Dedifferentiated amniotic fluid mesenchymal stem cell (primary cell): ENCODE results near the gene AVPR2.
A peak's percentile ranks its signal among the peaks of the same experiment; 100 is the strongest.

Experiments used
- DNase-seq: peaks from one replicate; pipeline ENCODE4 v3.0.0-alpha.2; 2016; ENCODE audit errors: extremely low spot score

Gene AVPR2

DNA sequence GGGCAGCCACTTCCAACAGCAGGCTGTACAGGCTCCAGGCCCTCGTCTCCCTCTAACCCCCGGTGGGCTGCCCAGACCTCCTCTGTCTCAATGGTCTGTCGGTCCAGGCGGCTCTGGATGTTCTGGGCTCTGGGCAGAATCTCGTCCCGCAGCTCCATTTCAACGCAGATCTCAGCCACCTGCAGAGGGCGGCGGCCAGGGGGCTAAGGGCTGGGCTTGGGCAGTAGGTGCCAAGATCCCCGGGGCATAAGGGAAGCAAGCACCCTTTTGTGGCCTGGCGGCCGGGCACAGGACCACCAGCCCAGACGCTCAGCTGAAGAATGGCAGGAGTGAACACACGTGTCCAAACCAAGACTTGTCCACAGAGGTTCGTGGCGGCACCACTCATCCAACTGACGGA lies 9.2 kb downstream of the AVPR2 start:
- DNase-seq = no peak

DNA sequence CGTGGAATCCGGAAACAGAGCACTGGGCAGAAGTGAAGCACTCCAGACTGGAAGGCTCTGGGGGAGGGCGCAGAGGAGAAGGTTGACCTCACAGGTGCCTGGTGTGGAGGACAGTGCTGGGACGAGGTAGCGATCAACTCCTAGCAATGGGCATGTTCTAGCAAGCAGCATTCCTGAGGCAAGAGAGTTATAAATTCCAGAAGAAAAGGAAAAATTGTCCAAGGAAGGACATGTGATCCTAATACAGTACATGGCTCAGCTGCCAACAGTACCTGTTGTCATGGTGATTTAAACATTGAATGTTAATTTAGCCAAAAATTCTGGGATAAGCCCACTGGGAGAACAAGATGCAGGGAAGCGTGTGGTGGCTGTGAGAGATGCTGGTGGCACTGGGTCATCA lies 13.4 kb downstream of the AVPR2 start:
- DNase-seq = no peak

DNA sequence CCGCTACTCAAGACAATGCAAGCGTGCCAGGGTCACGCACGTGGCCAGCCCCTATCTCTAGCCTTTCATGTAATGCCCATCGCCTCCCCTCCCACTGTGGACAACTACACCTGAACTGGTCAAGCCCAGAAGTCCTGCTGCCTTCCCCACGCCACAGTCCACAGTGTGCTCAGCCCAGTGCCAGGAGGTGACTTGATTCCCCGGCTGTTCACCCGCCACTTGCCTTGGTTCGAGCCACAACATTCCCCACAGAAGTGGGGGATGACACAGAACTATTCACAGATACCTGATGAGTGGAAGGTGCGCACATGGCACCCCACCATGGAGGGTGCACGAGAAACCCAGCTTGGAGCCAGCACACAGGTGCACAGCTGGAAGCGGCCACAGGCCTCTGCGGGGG lies 14.8 kb downstream of the AVPR2 start:
- no peak for DNase-seq

DNA sequence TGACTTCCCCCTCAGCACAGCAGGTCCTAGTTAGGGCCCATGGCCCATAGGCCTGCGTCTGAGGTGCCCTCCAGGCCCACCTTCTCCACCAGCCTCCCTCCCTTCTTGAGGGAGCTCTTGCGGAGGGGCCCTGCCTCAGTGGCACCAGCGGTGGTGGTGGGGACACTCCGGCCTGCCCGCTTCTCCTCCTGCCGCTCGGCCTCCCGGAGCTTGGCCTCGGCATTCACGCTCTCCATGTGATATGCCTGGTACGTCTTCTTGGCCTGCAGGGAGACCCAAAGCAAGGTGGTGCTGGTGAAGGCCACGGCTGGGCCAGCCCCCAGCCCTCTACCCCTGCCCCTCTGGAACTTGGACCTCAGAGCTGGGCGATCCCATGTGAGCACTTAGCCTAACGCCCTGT lies 16.1 kb downstream of the AVPR2 start:
- DNase-seq = no peak

DNA sequence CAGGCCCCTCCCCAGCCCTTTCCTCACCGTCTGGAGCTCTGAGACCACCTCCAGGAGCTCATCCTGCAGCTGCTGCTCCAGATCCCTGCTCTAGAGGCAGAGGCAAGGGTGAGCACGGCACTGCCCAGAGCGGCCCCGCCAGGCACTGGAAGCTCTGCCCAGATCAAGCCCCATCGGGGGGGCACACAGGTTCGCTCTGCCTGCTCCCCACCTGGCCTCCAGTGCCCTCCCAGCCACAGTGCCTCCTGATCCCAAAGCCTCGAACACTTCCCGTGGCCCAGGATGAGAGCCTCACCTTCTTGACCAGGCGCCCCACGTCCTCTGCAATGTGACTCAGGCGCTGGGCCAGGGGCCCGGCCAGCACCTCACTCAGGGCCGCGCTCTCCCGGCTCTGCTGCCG lies 16.6 kb downstream of the AVPR2 start:
- no peak for DNase-seq

DNA sequence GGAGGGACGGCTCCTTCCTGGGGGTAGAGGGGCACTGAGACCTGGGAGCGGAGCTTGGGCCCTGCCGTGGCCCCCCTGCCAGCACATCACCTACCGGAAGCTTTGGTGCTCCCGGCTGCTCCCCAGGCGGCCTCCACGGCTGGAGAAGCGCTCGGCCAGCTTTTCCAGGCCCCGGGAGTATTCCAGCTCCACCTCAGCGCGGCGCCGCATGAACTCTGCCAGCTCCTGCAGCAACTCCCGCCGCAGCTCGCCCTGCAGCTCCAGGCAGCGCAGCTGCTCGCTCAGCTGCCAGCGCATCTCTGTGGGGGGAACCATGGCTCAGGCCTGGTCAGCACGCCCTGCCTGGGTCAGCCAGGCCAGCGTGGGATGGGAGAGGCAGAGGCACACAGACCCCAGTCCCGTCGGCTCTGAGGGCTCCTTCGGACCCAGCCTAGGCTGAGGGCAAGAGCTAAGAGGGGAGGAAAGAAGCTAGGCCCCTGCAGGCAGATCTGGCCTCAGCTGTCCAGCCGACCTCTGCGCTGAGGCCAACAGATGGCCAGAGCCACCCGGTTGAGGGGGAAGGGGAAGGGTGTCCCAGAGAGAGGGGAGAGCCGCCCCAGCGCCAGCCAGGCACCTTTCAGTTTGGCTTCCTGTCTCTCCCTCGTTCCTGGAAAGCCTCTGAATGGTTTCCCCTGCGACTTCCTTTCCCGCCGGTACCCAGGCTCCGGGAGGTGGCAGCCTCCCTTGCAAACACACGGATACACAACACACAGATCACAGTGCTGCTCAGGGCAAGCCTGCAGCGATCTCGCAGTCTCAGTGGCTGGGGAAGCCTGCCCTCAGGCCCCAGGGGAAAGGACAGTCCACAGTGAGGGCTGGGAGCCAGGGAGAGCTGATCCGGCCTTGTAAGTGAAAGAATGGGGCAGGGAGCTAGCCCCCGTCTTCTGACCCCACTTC lies 17.3 kb downstream of the AVPR2 start:
- no peak for DNase-seq

DNA sequence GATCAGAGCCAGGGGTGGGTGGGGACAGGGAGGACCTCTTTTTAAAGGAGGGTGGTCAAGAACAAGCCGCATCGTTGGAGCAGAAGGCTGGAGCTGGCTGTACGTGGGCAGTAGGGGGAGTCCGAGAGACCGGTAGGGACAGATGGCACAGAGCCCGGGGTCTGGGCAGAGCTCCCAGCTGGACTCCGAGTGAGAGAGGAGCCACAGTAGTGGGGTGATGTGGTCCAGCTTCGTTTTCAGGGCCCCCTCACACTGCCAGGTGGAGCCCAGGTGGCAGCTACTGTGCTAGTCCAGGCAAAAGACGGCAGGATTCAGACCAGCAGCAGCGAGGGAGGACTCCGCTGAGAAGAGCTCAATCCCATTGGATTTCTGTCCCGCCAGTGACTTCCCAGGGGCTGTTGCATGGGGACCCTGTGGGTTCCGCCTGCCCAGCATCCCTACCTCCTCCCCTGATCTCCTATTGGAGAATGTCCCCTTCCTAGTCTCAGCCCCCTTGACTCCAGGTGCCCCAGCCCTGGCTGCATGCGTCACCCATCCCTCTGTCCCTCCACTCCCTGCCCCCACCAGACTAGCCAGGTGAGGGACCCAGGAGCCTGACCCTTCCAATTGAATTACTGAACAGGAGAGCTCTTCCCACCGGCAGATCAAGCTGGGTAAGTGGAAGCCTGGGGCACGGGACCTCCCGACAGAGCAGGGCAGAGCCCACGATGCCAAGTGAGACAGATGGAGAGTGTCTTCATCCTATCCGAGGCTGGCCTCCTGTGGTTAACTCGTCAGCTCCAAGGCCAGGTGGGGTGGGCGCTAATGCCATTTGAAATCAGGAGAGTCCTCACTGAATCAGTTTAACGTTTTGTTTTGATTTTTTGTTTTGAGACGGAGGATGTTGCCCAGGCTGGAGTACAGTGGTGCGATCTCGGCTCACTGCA lies 18.7 kb downstream of the AVPR2 start:
- no peak for DNase-seq

DNA sequence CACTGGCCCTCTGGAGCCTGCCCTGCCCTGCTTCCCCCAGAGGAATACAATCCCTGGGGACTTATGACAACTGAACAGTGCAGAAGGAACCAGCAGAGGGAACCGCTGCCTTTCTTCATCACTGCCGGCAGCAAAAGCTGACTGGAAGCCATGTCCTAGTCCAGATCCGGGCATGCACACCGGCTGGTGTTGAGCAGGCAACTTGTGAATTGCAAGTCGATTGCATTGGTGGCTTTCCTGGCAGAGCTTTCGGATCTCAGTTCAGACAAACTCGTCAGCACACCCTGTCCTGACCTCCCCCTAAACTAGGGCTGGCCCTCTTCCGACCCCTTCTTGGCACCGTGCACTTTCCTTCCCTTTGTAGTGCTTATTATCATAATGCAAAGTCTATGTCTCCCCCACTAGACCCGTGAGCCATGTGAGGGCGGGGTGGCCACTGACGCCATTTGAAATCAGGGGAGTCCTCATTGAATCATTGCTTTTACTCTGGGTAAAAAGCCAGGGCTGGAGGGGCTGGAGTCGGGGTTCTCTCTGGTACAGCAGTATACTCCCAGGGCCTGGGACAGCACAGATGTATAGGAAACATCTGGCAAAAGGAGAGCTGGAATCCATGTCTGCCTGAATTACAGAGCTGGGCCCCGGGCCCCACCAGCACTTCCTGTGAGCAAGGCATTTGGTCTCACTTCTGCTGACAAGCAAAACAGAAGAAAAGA lies 19.8 kb downstream of the AVPR2 start:
- no peak for DNase-seq

DNA sequence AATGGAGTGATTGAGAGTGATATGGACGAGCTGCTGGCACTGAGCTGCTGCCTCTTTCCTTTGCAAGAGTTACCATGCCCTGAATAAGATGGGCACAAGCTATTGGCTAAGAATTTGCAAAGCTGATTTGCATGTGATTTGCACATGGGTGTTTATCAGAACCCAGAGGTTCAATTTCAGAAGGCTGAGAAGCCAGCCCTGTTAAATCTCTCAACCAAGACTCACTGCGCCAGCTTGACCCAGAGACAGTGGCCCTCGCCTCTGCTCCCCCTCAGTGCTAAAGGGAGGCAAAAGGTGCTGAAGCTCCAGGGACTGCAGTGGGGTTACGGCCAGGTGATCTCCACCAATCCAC lies 20.9 kb downstream of the AVPR2 start:
- DNase-seq = no peak

DNA sequence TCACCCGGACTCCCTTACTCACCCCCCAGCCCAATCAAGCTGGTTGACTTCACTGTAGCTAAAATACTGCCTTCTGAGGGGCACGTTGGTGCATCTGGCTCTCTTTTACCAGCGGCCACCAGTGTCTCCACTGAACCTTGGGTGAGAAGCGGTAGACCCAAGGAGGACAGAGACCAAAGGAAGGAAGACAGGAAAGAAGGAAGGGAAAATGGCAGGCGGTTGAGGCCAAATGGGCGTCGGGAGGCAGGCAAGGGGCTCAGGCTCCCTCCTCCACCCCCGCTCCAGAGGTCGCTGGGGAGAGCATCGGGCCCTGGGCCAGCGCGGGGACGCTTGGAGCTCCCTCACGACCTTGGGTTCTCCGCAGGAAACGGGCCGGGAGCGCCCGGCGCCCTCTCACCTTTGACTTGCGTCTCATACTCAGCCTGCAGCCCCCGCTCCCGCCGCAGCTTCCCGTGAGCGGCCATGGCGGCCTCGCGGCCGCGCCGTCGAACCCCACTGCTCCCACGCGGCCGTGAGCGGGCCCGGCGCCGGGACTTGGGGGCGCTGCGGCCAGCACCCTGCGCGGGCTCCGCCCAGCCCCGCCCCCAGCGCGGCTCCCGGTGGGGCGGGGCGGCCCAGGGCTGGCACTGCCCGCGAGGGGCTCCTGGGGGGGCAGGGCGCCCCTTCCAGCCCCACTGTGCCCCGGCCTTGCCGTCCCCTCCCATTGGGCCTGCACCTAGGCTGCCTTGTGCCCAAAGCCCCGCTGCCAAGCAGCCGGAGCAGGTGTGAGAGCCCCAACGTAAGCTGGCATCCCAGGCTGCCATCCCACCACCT lies 21.5 kb downstream of the AVPR2 start, which contains the start of gene ARHGAP4:
ARHGAP4 (minus strand) TSS at position 526 of the 813 bp plus-strand sequence; CDS start at position 464, 62 bp downstream.
- no peak for DNase-seq

DNA sequence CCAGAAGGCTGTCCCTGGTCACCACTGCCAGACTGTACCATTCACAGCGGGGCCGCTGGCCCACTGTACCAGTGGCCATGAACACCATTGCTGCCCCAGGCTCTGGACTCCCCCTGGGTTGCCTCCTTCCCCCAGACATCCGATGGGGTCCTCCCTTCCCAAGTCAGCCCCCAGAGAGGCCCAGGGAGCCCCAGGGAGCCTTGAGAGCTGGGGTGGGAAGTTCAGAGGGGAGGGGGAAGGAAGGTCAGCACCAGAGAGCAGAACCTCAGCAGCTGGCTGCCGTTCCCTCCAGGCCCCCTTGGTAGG lies 22.0 kb downstream of the AVPR2 start:
- DNase-seq = no peak

DNA sequence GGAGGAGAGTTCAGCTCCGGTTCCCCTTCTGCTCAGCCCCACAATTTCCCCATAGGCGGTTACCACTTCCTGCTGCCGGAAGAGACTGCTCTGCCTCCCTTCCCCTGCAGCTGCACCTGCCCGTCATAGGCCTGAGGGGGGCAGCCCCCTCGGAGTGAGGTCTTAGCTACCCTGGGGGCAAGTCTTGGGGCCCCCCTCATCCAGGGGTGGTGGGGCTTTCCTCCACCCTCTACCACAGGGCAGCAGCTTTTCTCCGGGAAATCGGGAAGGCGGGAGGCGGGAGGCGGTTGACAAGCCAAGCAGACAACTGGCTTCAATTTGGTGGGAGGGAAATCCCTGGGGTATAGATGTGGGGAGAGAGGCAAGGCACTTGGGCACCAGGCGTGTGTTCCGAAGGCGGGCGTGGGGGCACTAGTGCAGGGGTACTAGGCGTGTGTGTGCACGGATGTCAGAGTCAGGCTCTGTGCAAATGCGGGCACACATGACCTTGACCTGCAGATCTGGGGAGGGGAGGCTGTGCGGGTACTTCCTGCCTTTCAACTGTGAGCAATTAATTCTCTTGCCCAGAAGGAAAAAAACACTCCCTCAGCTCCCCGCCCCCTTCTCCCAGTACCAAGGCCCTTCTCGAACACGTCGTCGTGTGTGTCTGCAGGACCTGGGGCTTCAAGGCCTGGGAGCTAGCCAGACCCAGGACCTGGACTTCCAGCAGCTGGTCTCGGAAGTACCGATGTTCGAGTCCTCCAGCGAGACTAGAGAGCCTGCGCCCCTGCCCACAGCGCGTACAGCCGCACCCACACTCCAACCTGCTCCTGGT lies 22.6 kb downstream of the AVPR2 start:
- no peak for DNase-seq

DNA sequence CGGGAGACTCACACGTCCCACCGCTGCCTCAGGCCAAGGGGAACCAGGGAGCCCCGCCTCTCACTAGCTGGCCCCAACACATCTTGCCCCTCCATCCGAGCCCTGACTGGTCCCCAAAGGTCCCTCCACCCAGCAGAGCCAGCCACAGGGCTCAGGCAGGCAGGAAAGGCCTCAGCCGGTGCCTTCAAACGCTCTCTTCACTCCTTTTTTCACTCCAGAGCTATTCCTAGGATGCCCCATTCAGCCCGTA lies 23.1 kb downstream of the AVPR2 start:
- no peak for DNase-seq

DNA sequence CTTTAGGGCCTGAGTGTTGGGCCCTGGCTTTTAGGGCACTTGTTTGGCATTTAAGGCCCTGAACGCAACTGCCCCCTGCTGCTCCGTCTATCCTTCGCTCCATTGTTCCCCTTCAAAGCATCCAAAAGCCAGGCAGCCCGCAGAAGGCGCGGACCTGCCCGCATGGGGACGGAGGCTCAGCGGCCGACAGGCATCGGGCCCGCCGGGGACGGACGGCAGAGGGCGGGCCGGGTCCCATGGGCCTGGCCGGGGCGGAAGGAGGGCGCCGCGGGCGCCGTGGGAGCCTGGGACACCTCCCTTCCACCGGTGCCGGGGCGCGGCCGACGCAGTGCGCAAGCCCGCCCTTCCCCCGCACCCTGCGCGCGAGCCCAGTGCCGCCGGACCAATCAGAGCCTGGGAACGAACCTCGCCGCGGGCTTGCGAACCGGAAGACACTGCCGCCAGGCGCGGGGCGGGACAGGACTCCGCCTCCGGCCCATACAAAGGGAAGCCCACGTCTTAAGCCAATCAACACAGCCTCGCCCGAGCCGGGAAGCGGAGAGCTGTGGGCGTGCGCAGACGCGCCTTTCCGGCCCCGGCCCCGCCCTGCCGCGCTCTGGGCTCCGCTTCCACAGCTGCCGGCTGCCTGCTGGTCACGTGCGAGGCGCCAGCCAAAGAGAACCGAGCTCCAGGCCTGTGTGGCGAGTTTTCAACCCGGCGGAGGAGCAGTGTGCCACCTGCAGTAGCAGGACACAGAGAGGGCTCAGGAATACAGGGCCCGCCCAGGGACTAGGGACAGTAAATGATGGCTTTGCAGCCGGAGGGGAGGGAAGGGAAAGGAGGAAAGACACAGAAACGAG lies 23.7 kb downstream of the AVPR2 start:
- peak; percentile 93 for DNase-seq

DNA sequence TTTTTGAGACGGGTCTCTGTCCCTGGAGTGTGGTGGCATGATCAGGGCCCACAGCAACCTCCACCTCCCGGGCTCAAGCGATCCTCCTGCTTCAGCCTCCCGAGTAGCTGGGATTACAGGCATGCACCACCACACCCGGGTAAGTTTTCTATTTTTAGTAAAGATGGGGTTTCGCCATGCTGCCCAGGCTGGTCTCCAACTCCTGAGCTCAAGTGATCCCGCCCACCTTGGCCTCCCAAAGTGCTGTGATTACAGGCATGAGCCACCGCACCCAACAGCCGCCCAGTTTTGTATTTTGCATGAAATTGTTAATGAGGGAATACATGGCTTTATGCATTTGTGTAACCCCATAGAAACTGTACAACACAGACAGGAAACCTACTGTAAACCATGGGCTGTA lies 24.4 kb downstream of the AVPR2 start:
- no peak for DNase-seq

DNA sequence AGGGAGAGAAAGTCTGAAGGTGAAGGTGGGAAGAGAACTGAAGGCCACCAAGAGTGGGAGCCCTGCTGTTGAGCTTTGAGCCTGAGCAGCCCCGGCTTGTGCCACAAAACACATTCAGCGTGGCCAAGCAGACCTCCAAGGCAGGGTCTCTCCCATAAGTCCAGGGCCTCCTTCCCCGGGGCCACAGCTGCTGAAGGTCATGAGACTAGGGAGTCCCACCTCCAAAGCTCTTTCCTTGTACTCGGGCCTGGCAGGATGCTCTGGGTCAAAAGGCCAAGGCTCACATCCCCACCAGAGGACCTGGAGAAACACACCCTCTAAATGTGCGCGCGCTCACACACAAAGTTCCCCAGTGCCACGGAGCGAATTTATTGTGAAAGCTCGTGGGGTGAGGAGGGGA lies 25.1 kb downstream of the AVPR2 start:
- DNase-seq = no peak

DNA sequence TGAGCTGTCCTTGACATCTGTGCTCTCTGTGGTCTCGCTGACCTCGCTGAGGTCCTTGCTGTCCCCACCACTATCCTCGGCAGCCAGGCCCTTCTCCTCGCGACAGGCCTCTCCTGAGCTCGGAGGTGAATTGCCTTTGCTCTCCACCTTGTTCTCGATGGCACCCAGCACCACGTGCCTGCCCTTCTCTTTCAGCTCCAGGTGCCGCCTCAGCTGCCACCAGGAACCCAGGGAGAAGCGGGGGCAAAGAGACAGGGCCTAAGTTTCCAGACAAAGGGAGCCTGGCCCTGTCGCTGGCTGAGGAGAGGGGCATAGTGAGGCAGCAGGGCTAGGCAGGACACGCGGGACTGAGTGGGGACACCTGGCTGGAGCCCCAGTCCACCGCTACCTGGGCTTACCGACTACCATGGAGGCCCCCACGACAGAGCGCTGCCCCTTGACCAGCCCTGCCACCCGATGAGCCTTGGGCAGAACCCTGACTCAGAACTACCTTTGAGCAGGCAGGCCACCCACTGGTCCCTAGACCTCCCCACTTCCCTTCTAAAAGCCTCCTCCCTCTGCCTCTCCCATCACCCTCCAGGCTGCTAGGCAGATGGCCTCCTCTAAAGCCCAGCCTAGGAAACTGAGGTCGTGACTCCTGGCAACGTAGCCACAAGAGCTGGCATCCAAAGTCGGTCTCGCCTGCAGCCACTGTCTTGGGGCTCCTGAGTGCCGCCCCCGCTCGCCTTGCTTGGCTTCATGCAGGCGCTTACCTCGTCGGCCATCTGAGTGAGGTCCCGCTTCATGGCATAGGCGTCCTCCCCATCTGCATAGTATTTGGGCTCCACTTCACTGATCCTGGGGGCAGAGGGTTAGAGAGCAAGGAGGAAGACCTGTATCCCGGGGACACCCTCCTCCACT lies 25.8 kb downstream of the AVPR2 start:
- DNase-seq = no peak

DNA sequence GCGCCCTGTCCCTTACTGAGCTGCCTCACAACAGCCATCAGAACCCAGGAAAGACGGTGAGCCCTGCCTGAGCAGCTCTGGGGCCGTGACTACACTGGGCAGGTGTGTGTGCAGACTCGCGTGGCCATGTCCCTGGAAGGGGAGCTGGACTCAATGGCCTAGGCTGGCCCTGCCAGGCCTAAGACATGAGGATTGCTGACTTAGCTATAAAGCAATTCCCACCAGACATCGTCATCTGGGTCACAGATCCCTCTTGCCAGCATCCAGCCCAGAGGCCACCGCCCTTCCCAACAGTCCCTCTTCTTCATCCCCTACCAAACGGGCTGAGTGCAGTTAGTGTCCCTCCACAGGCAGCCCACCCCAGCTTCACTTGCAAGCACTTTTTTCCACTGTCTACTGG lies 26.7 kb downstream of the AVPR2 start:
- no peak for DNase-seq

DNA sequence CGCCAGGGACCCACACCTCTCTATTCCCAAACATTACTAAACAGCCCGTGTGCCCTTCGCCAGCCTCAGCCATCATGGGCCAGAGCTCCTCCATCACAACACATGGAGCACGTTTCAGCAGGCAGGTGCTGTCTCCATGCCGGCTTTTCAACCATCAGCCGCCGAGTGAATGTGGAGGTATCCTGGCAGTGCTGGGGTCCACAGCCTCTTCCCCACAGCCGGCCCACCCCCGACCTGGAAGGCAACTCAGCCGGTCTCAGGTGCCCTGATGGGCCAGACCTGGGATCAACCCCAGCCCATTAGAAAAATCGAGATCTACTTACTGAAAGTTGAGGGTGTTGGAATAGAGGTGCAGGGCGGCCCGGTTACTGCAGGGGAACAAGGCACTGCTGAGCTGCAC lies 27.3 kb downstream of the AVPR2 start:
- DNase-seq = no peak
